CD14-positive monocyte (primary cell): Measurements from ENCODE around the gene P2RY13. TPM values are rescaled to one million over a fixed set of nuclear protein-coding genes. Genes with fewer than 3 reads are reported as not detected.

ENCODE experiments used
- DNase-seq, 3 donors: peaks; one replicate each; pipeline ENCODE4 v3.0.0-alpha.2; 2011 to 2022
- H2AFZ ChIP-seq: 2 replicates; pipeline ENCODE4 v1.6.0; 2012; ENCODE audit warnings: mild to moderate bottlenecking, low read depth, low read length, inconsistent platforms; ENCODE audit not compliant: insufficient read depth, poor library complexity, severe bottlenecking
- H3K27ac ChIP-seq, 2 donors: 1 replicate in 1 of 2; 2 replicates in 1 of 2; pipeline ENCODE4 v1.5.1; 2012 to 2013; ENCODE audit warnings: low read length in 2 of 2, control low read depth in 1 of 2, inconsistent platforms in 1 of 2, low read depth in 1 of 2, mild to moderate bottlenecking in 1 of 2
- H3K27me3 ChIP-seq, 2 donors: one replicate each; pipeline versions ENCODE4 v1.6.0 to v1.6.1; 2011 to 2013; ENCODE audit warnings: low read length in 2 of 2; ENCODE audit not compliant: control insufficient read depth in 2 of 2, insufficient read depth in 2 of 2
- H3K36me3 ChIP-seq, 2 donors: replicated peaks in 1 of 2; 1 replicate in 1 of 2; 2 replicates in 1 of 2; pipeline versions ENCODE4 v1.5.1 to v1.6.1; 2012 to 2013; ENCODE audit warnings: low read length in 2 of 2, control low read depth in 1 of 2, inconsistent platforms in 1 of 2, mild to moderate bottlenecking in 1 of 2; ENCODE audit not compliant: insufficient read depth in 2 of 2, control insufficient read depth in 1 of 2
- H3K4me1 ChIP-seq, 2 donors: 1 replicate in 1 of 2; 2 replicates in 1 of 2; pipeline versions ENCODE4 v1.5.1 to v1.6.1; 2012 to 2013; ENCODE audit warnings: low read length in 2 of 2, control low read depth in 1 of 2, inconsistent platforms in 1 of 2, mild to moderate bottlenecking in 1 of 2, moderate library complexity in 1 of 2; ENCODE audit not compliant: insufficient read depth in 2 of 2, control insufficient read depth in 1 of 2
- H3K4me2 ChIP-seq: replicated peaks from 2 replicates; pipeline ENCODE3; 2012; ENCODE audit warnings: low read length, moderate library complexity, mild to moderate bottlenecking; ENCODE audit not compliant: poor library complexity, severe bottlenecking; ENCODE audit errors: extremely low read depth
- H3K4me3 ChIP-seq, 3 experiments: fragments of 200-600 bp in 1 of 3; sonication (generic) in 1 of 3; replicated peaks in 1 of 3; 1 replicate in 2 of 3; 2 replicates in 1 of 3; pipeline ENCODE4 v1.5.1; 2011 to 2013; ENCODE audit warnings: low read length in 3 of 3, mild to moderate bottlenecking in 3 of 3, control low read depth in 2 of 3, low read depth in 2 of 3, inconsistent platforms in 1 of 3, moderate library complexity in 1 of 3
- H3K79me2 ChIP-seq: 2 replicates; pipeline ENCODE4 v1.6.0; 2012; ENCODE audit warnings: mild to moderate bottlenecking, control low read depth, inconsistent platforms, low read length, moderate library complexity; ENCODE audit not compliant: insufficient read depth
- H3K9ac ChIP-seq: 2 replicates; pipeline ENCODE4 v1.6.0; 2017; ENCODE audit warnings: low read length, mild to moderate bottlenecking; ENCODE audit not compliant: insufficient read depth, poor library complexity, severe bottlenecking
- H3K9me3 ChIP-seq, 2 donors: replicated peaks in 1 of 2; 1 replicate in 1 of 2; 2 replicates in 1 of 2; pipeline versions ENCODE4 v1.5.1 to v1.6.1; 2012 to 2013; ENCODE audit warnings: low read length in 2 of 2, control low read depth in 1 of 2; ENCODE audit not compliant: control insufficient read depth in 1 of 2, insufficient read depth in 1 of 2
- H4K20me1 ChIP-seq: 2 replicates; pipeline ENCODE4 v1.6.0; 2012; ENCODE audit warnings: mild to moderate bottlenecking, low read length, control low read depth, moderate library complexity; ENCODE audit not compliant: insufficient read depth
- H3K27ac Mint-ChIP-seq, 7 donors: one replicate each; pipeline ENCODE4 v1.8.0; 2020; ENCODE audit warnings: mild to moderate bottlenecking in 7 of 7, mixed read lengths in 7 of 7, moderate library complexity in 6 of 7, inconsistent platforms in 2 of 7
- H3K27me3 Mint-ChIP-seq, 3 donors: one replicate each; pipeline ENCODE4 v1.8.0; 2021 to 2022; ENCODE audit warnings: low read depth in 3 of 3, mild to moderate bottlenecking in 3 of 3, mixed read lengths in 3 of 3, moderate library complexity in 3 of 3, inconsistent platforms in 1 of 3
- H3K36me3 Mint-ChIP-seq, 2 donors: one replicate each; pipeline ENCODE4 v1.8.0; 2020; ENCODE audit warnings: mixed read lengths in 2 of 2, inconsistent platforms in 1 of 2, mild to moderate bottlenecking in 1 of 2
- H3K4me1 Mint-ChIP-seq: one replicate; pipeline ENCODE4 v1.8.0; 2020; ENCODE audit warnings: mild to moderate bottlenecking, mixed read lengths
- H3K4me3 Mint-ChIP-seq, 2 donors: one replicate each; pipeline ENCODE4 v1.8.0; 2020; ENCODE audit warnings: mild to moderate bottlenecking in 2 of 2, mixed read lengths in 2 of 2, moderate library complexity in 1 of 2
- H3K9me3 Mint-ChIP-seq, 7 donors: one replicate each; pipeline ENCODE4 v1.8.0; 2020 to 2022; ENCODE audit warnings: mixed read lengths in 7 of 7, mild to moderate bottlenecking in 6 of 7, moderate library complexity in 6 of 7, inconsistent platforms in 2 of 7
- WGBS: methylation state at CpG from one replicate; pipeline ENCODE4 v1.1.5; 2013; ENCODE audit warnings: missing lambda C conversion rate; ENCODE audit not compliant: insufficient coverage; 5-methylcytosine and 5-hydroxymethylcytosine counted together
- intact Hi-C, 2 donors: fragments of 100-400 bp; cut with micrococcal nuclease; formaldehyde crosslinking; loops; one replicate each; pipeline versions ENCODE4 v1.15.0 to v1.15.1; 2023
- polyA plus RNA-seq, 3 donors: library from polyadenylated mRNA; depleted of rRNA in 1 of 3; unstranded in 2 of 3; stranded (reverse) in 1 of 3; fragments of 300-500 nt in 2 of 3; fragments of >200 nt in 1 of 3; fragmentation: Illumina TruSeq in 2 of 3; gene quantifications; 1 replicate in 2 of 3; 2 replicates in 1 of 3; pipeline ENCODE4 v1.2.3, GENCODE V29; 2012 to 2021
- TF ChIP-seq, protein P1 (sequence below): fragments of 200-600 bp; IDR thresholded peaks from one replicate; pipeline ENCODE4 v1.8.0; 2022; ENCODE audit warnings: antibody characterized with exemption, mild to moderate bottlenecking

P2RY13 gene
- polyA plus RNA-seq, 3 donors = 45.6 to 144 (median 80.0) TPM

DNA sequence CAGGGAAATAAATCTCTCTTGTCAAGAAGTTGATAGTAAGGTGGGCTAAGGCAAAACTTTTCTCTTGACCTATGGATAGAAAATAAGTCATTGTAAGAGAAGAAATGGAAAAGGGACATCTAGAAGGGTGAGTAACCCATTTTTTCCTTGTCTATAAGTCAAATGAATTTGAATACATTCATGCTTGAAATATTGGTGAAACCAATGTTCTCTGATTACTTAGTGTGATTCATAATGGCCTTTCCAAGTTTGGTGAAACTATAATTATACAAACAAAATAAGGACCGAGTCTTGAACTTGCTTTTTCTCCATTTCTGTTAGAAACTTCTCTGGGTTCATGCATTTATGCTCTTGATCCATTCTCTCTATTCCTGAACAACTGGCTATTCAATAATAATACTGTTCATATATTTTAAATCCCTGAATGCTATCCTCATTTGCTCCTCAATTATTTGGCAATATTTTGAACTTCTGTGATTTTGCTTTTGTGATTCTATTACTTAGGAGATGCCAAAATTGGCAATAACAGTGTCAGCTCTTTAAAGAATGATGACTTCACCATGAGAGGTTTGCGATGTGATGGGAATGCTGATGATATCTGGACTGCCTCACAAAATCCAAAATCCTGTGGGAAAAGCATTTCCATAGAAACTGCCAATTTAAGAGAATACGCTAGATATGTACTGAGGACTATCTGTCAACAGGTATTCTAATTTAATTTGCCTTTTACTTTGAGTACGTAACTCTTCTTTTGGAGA lies 42.9 kb upstream of the P2RY13 start:
- DNase-seq = no peak
- Histone ChIP-seq H3K9me3 (no peaks in the 10 kb centered on the region), H3K27me3 (no peaks in the 10 kb centered on the region), H3K4me1 (no peaks in the 10 kb centered on the region), H3K4me3 (no peak overlapping the region), H3K4me2 (no peak overlapping the region), H3K9ac (no peak overlapping the region), H3K36me3 (no peaks in the 10 kb centered on the region), H4K20me1 (no peaks in the 10 kb centered on the region), H3K27ac (no peak overlapping the region), H2AFZ (no peak overlapping the region), H3K79me2 (no peaks in the 10 kb centered on the region)
- Mint-ChIP-seq H3K27ac (no peak overlapping the region), H3K27me3 (no peaks in the 10 kb centered on the region), H3K4me1 (peaks cover 4% of the 10 kb centered on the region), H3K4me3 (no peak overlapping the region), H3K9me3 (no peaks in the 10 kb centered on the region), H3K36me3 (no peaks in the 10 kb centered on the region)
- 100% methylated on average over 2 of the region's 4 CpGs for WGBS
- TF ChIP-seq, protein P1, sequence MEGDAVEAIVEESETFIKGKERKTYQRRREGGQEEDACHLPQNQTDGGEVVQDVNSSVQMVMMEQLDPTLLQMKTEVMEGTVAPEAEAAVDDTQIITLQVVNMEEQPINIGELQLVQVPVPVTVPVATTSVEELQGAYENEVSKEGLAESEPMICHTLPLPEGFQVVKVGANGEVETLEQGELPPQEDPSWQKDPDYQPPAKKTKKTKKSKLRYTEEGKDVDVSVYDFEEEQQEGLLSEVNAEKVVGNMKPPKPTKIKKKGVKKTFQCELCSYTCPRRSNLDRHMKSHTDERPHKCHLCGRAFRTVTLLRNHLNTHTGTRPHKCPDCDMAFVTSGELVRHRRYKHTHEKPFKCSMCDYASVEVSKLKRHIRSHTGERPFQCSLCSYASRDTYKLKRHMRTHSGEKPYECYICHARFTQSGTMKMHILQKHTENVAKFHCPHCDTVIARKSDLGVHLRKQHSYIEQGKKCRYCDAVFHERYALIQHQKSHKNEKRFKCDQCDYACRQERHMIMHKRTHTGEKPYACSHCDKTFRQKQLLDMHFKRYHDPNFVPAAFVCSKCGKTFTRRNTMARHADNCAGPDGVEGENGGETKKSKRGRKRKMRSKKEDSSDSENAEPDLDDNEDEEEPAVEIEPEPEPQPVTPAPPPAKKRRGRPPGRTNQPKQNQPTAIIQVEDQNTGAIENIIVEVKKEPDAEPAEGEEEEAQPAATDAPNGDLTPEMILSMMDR = no peak
- intact Hi-C loops = no loop called here

DNA sequence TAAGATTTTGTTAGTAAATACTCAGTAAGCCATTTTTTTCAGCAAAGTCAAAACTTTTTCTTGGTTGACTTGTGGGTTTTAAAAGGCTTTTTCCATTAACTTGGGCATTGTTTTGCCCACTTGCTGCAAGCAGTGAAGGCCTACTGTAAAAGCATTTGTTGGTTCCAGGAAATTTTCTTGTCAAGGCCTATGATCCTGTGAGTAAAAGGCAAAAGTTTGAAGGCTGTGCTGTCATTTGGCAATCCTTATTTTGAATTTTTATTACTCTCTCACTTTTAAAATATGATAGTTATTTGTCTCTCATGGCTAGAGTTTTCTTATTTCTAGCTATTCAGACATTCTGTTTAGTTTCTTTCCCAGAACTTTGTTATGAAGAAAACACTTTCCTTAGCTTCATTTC lies 42.2 kb upstream of the P2RY13 start:
- TF ChIP-seq, protein P1 = no peak
- Mint-ChIP-seq H3K27ac (no peak overlapping the region), H3K27me3 (no peaks in the 10 kb centered on the region), H3K36me3 (no peaks in the 10 kb centered on the region), H3K4me1 (peaks cover 4% of the 10 kb centered on the region), H3K9me3 (no peaks in the 10 kb centered on the region), H3K4me3 (no peak overlapping the region)
- Histone ChIP-seq H3K27ac (no peak overlapping the region), H3K4me3 (no peak overlapping the region), H3K79me2 (no peaks in the 10 kb centered on the region), H3K9ac (no peak overlapping the region), H2AFZ (no peak overlapping the region), H3K27me3 (no peaks in the 10 kb centered on the region), H3K4me2 (no peak overlapping the region), H4K20me1 (no peaks in the 10 kb centered on the region), H3K4me1 (no peaks in the 10 kb centered on the region), H3K36me3 (no peaks in the 10 kb centered on the region), H3K9me3 (no peaks in the 10 kb centered on the region)
- DNase-seq = no peak
- intact Hi-C loops = no loop called here
